ENCODE results near the gene POLN. TPM values are rescaled to one million over a fixed set of nuclear protein-coding genes. Genes with fewer than 3 reads are reported as not detected.
A peak's percentile ranks its signal among the peaks of the same experiment; 100 is the strongest.

POLN gene
- total RNA-seq, 4 donors from 2014 or later, result 4.7 to 7.3 (median 5.1) TPM

DNA sequence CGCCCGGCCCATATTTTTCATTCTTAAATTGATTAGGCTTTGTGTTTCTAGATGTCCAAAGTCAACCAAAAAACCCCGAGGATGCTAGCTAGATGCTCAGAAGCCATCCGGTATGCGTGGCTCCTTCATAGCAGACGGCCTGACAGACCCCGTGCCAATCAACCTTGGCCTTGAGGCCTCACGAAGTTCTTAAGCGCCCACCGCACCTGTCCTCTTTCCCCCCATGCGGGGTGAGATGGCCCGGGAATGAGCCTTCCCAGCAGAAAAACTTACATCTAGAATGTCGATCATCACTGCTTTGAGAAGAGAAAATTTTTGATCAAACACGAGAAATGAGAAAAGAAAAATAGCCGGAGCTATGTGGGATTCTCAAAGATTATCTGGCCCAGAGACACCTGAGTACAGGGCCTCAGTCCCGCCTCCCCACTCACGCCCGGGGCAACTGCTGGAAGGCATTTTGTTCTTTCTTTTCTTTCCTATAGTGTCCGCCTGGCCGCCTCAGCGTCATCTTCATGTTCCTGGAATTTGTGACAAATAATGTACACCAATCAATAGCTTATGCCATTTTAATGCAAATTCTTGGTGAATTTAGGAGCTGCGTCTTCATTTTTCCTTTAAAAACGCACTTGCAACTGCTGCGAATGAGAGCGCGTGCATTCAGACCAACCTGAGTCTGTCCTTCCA, 184.4 kb downstream of the POLN start:
- ATAC-seq (ENCODE audit: low FRiP score), result no peak
- no peak for DNase-seq (ENCODE audit: low spot score)
- no peak for TF ChIP-seq CTCF (IDR thresholded peaks at IDR 0.05)

- TF ChIP-seq CTCF (IDR thresholded peaks at IDR 0.05), result no peak
- ATAC-seq (ENCODE audit: low FRiP score) (no peak), DNase-seq (ENCODE audit: low spot score) (no peak)
Measured at GRCh38 chr4:2054217-2054616, 187.7 kb downstream of the POLN start.

DNA sequence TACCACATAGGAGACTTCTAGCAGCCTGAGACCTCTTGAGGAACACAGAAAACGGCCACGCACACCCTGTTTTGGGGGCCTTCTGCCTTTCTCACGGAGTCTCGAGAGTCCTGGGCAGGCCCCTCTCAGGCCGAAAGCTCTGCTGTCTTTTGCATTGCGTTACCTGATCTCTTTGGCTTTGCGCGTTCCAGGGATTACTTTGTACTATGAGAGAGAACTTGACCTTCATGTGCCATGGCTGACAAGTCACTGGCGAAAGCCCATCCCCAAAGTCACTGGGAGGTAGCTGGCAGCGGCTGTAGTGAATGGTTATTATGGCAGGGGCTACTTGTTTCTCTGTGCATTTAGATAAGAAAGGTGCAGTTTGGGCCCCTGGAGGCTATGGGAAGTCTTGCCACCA, 190.8 kb downstream of the POLN start:
- ATAC-seq (ENCODE audit: low FRiP score) (no peak), DNase-seq (ENCODE audit: low spot score) (no peak)
- TF ChIP-seq CTCF (IDR thresholded peaks at IDR 0.05), result no peak

- DNase-seq (ENCODE audit: low spot score) (no peak), ATAC-seq (ENCODE audit: low FRiP score) (no peak)
- TF ChIP-seq CTCF (IDR thresholded peaks at IDR 0.05), result no peak
Measured at GRCh38 chr4:2049811-2050210, 192.1 kb downstream of the POLN start.

DNA sequence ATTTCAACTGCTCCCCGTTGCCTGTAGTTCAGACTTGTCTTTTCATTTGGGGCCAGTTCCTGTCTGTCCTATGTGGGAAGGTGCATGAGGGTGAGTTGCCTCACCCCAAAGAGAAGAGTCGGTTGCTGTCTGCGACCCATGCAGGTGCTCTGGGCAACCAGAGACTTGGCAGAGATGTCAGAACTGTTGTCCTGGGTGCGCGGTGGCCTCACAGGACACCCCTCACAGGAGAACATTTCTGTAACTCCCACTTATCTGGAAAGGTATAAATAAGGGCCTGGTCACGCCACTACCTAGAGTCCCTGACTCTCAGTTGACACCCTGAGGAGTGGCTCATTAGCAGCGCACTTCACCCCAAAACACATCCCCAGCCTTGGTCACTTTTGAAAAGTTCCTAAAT, 192.5 kb downstream of the POLN start:
- DNase-seq (ENCODE audit: low spot score), result no peak
- ATAC-seq (ENCODE audit: low FRiP score), result no peak
- no peak for TF ChIP-seq CTCF (IDR thresholded peaks at IDR 0.05)

DNA sequence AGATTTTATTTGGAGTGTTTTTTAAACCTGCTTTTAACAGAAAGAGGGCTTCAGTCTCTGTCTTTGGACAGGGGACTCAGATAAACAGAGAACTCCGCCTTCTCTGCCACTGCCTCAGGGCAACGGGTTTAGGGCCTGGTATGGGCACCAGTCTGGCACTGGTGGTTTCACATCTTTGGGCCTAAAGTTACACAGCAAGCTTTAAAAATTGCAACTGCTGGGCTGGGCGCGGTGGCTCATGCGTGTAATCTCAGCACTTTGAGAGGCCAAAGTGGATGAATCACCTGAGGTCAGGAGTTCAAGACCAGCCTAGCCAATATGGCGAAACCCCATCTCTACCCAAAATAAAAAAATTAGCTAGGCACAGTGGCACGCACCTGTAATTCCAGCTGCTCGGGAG, 193.1 kb downstream of the POLN start:
- TF ChIP-seq CTCF (IDR thresholded peaks at IDR 0.05), result no peak
- DNase-seq (ENCODE audit: low spot score) (no peak), ATAC-seq (ENCODE audit: low FRiP score) (no peak)

DNA sequence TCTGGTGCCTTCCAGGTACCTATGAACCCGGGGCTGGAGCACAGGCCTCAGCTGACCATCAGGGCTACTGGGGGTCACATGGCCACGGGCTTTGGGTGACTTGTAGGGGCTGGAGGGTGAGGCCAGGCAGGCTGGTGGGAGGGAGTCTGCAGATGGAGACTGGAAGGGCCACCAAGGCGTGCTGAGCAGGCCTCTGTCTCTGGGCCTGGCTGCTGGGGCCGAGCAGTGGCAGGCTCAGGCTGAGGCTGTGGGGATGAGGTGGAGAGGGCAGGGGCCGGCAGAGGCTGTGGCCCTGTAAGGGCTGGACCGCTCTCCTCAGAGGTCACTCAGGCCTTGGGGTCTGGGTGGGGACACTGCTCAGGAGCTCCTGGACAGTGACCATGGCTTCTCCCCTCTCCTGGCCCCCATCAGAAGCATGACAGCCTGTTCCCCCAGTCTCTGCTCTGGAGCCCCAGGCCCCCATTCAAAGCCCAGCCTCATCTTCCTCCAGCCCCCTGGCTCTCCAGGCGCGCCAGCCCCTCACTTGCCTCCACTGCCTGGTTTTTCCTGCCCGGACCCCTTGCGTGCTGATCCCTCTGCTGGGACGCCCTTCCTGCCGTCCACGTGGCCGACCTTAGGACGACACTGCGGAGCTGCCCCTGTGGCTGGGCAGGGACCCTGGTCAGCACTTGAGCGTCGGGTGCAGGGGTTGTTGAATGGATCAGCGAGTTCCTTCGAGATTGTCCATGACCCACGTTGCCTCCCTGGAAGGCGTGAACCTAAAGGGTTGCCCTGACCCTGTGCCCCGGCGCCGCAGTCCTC, 193.9 kb downstream of the POLN start:
- DNase-seq (ENCODE audit: low spot score), result peak; percentile 18
- ATAC-seq (ENCODE audit: low FRiP score), result no peak
- no peak for TF ChIP-seq CTCF (IDR thresholded peaks at IDR 0.05)
